GM19043 (cell line): ENCODE measurements around the gene TRAF3.

ENCODE experiments used
- ATAC-seq: cut with Tn5 transposase; IDR thresholded peaks from one replicate; pipeline ENCODE4 v1.9.1; 2021; ENCODE audit warnings: low read depth; ENCODE audit not compliant: unreplicated experiment

TRAF3 gene

DNA sequence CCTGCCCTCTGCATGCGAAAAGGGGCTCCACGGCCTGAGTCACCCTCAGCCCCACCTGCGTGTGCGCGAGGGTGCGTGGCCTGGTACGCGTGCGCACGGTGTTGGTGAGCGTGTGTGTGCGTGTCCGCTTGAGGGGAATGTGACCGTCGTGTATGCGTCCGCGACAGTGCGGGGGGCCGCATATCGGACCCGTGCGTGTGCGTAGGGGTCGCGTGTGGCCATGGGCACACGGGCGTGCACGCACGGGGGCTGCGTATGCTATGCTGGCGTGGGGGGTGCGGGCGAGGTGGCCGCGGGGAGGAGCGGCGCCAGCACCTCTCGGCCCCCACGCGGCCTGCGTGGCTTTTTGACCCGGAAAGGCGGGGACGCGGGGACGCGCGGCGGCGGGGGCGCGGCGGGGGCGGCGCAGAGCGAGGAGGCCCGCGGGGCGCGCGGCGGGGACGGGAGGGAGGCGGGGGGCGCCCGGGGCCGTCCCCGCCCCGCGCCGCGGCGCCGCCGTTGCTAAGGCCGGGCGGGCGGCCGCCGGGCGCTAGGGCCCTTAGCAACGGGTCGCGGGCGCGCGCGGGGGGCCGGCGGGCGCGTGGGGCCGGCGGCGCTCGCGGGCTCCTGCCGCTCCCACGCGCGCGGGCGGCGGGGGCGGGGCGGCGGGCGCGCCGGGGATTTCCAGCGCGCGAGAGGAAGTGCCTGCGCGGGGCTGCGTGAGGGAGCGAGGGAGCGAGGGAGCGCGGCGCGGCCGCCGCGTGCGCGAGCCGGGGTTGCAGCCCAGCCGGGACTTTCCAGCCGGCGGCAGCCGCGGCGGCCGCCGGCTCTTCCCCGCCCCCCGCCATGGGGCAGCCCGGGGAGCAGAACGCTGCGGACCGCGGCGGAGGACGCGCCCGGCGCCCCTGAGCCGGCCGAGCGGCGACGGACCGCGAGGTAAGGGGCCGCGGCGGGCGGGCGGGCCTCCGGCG lies at the start of gene TRAF3:
Gene TRAF3, plus strand, starts transcription at position 689 of the 950 bp plus-strand sequence. CDS start 92,753 bp downstream, outside the sequence.
- ATAC-seq, result no peak

DNA sequence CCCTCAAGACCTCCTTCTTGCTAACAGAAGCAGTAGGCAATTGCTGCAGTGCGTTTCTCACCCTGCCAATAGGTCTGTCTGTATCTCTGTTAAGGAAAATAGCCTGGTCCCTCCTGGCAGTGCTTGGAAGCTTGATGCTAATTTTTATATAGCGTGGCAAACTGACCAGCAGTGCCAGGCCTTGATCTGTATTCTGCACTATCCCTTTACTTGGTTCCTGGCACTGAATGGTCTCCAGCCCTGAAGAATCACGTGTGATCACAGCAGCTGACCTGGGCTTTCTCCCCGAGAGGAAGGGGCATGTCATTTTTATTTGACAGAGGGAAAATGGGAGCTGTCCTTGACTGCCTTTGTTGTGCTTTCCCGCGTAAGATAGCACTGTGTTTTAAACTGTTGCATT lies 48.7 kb upstream of the TRAF3 start:
- ATAC-seq, result no peak

GRCh38 chr14:102729268-102729667 lies 48.0 kb upstream of the TRAF3 start:
- no peak for ATAC-seq

DNA sequence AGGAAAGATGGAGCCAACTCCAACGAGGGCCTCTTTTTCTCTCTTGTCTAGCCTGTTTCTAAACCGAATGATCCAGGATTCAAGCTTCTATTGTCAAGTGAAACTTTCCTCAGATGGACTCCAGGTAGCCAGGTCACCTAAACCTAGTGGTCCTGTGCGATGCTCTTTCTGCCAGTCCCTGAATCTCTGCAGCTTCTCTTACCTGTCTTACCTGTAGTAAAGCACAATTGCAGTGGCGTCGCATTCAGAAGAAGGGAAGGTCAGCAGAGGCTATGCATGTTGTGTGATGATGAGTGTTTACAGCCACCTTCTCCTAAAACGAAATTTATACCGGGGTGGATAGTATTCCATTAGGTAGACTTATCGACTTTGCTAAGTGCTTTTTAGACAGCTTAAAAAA lies 47.4 kb upstream of the TRAF3 start:
- no peak for ATAC-seq

- no peak for ATAC-seq
Observed at GRCh38 chr14:102731101-102731870, 46.0 kb upstream of the TRAF3 start.

- ATAC-seq, result no peak
Observed at GRCh38 chr14:102731871-102732800, 45.1 kb upstream of the TRAF3 start.

- no peak for ATAC-seq
Observed at GRCh38 chr14:102732924-102733323, 44.3 kb upstream of the TRAF3 start.

DNA sequence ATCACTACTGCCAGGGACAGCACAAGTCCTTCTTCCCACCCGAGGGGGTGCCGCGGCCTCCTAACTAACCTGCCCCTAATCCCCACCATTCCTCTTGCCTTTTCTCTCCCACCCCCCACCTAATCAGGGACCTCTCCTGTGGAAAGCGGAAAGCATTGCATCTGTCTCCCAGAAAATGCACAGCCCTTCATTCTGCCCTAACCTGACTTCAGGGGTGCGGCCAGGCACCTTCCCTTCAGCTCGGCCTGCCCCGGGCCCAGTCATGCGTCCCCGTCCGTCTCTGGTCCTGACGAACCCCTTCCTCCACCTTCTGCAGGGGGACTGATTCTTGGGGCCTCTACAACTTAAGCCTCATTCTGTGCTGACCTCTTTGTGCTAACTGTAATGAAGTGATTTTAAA lies 43.9 kb upstream of the TRAF3 start:
- ATAC-seq, result no peak

GRCh38 chr14:102734436-102734835 lies 42.8 kb upstream of the TRAF3 start:
- no peak for ATAC-seq

DNA sequence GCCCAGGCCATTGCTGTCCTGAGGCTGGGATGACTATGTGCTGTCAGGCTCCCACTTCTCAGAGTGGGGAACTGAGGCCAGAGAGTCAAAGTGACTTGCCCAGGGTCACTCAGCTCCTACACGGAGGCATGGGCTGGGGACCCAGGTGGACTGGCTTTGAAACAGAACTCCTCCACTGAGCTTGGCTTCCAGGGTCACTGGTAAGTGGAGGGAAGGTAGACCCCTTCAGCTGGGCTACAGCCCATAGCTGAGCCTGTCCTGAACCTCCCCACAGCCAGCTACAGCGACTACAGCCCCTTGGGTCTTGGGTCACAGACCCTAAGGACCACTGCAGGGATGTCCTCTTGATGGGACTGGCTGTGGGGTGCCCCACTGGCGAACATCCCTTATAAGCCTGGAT lies 40.3 kb upstream of the TRAF3 start:
- no peak for ATAC-seq

- no peak for ATAC-seq
Observed at GRCh38 chr14:102737402-102738372, 39.6 kb upstream of the TRAF3 start.

- ATAC-seq, result no peak
Observed at GRCh38 chr14:102738373-102739189, 38.7 kb upstream of the TRAF3 start.

- no peak for ATAC-seq
Observed at GRCh38 chr14:102739190-102739469, 38.1 kb upstream of the TRAF3 start.

- ATAC-seq, result no peak
Observed at GRCh38 chr14:102746634-102747438, 30.4 kb upstream of the TRAF3 start.

DNA sequence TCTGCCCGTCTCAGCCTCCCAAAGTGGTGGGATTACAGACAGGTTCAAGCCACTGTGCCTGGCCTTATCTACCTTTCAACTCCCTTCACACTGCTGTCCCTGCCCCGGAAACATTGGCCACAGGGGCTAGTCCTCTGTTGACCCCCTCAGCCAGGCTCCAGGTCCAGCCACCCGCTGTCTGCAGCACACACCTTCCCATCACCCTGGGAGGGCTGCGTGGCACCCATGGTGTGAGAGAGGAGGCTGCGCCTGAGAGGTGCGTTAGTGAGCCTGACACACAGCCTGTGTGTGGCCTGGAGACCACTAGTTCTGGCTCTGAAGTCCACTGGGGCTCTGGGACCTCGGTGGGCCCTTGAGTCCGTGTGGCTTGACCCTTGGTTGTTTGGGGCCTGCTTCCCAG lies 28.4 kb upstream of the TRAF3 start:
- ATAC-seq, result no peak

- ATAC-seq, result no peak
Observed at GRCh38 chr14:102749393-102750305, 27.6 kb upstream of the TRAF3 start.

DNA sequence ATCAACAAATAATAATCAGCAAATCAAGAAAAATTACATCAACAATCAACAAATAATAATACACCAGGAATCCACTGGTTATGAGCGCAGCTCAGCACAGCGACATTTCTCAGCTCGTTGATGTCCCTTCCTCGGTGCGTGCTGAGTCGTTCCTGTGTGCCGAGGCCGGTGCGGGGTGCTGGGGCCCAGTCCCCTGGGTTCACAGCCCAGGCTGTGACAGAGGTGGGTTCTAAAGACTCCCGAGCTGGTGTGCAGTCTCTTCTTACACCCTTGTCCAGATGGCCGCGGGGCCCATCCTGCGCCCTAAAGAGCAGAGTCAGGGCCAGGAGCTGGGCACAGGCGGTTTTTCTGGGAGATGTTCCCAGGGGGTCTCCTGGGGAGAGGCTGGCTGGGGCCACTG lies 26.9 kb upstream of the TRAF3 start:
- ATAC-seq, result no peak
